Endothelial cell of umbilical vein (primary cell): ENCODE results near the gene BCR.

ENCODE experiments used
- POLR2AphosphoS5 ChIP-seq: IDR thresholded peaks from 2 replicates; pipeline ENCODE4 v1.6.1; 2012; ENCODE audit warnings: low read depth, mild to moderate bottlenecking, control low read depth, low read length, moderate library complexity; ENCODE audit not compliant: insufficient read depth
- TF ChIP-seq, protein P1 (sequence below), 2 donors: IDR thresholded peaks; 1 replicate in 1 of 2; 2 replicates in 1 of 2; pipeline ENCODE4 v1.5.1; 2011; ENCODE audit warnings: low read length in 2 of 2, mild to moderate bottlenecking in 2 of 2, moderate library complexity in 2 of 2, control low read depth in 1 of 2, inconsistent platforms in 1 of 2, low read depth in 1 of 2; ENCODE audit not compliant: insufficient read depth in 1 of 2; ENCODE audit errors: extremely low read depth in 1 of 2
- TF ChIP-seq, protein P2 (sequence below): IDR thresholded peaks from 2 replicates; pipeline ENCODE4 v1.6.1; 2011; ENCODE audit not compliant: insufficient read depth, insufficient read length

DNA sequence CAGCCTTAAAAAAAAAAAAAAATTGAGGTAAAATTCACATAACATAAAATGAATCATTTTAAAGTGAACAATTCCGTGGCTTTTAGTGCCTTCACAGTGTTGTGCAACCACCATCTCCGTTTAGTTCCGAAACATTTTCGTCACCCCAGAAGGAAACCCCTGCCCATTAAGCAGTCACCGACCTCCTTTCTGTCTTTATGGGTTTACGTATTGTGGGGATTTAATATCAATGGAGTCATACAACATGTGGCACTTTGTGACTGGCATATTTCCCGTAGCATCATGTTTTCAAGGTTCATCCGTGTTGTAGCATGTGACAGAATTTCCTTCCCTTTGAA is 65.5 kb downstream of the BCR start:
- TF ChIP-seq, protein P1, sequence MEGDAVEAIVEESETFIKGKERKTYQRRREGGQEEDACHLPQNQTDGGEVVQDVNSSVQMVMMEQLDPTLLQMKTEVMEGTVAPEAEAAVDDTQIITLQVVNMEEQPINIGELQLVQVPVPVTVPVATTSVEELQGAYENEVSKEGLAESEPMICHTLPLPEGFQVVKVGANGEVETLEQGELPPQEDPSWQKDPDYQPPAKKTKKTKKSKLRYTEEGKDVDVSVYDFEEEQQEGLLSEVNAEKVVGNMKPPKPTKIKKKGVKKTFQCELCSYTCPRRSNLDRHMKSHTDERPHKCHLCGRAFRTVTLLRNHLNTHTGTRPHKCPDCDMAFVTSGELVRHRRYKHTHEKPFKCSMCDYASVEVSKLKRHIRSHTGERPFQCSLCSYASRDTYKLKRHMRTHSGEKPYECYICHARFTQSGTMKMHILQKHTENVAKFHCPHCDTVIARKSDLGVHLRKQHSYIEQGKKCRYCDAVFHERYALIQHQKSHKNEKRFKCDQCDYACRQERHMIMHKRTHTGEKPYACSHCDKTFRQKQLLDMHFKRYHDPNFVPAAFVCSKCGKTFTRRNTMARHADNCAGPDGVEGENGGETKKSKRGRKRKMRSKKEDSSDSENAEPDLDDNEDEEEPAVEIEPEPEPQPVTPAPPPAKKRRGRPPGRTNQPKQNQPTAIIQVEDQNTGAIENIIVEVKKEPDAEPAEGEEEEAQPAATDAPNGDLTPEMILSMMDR (IDR thresholded peaks at IDR 0.05; ENCODE audit: extremely low read depth in 1 of 2, insufficient read depth in 1 of 2, low read depth in 1 of 2, low read length in 2 of 2), result no peak
- TF ChIP-seq POLR2AphosphoS5, result no peak
- TF ChIP-seq, protein P2, sequence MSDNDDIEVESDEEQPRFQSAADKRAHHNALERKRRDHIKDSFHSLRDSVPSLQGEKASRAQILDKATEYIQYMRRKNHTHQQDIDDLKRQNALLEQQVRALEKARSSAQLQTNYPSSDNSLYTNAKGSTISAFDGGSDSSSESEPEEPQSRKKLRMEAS, result no peak
